Hypothalamus (tissue), 51 donors: ENCODE measurements around the gene ABCA13.
"Not testable (repeated sequence)": the region's sequence is repeated elsewhere in the genome, so short reads cannot be mapped to it uniquely, and the experiment has no call there.

Source experiments
- DNase-seq, 51 donors: peaks; one replicate each; lab custom pipeline; 2025; lab: John Stamatoyannopoulos, UW

ABCA13 gene

GRCh38 chr7:48175019-48175418, 3.8 kb downstream of the ABCA13 start:
- no peak for DNase-seq

DNA sequence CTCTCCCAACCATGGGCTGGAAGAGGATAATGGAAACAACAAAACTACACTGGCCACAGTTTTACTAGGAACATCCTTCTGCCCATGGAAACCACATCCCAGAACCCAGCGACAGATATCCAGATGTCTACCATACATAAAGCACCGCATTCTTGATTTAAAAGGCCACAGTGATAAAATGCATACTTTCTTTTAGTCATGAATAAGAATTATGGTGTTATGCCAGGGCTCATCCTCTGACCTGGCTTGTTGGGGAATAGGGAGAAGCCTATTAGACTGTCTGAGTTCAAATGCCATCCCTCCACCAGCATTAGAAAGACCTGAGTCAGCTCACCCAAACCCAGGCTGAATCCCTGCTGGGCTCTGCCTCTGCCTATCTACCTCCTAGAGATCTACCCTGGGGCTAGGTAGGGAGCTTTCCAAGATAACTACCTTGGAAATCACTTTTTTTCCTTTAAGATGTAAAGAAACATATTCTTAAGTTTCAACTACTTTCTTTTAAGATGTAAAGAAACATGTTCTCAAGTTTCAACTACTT, 5.2 kb downstream of the ABCA13 start:
- no peak for DNase-seq

DNA sequence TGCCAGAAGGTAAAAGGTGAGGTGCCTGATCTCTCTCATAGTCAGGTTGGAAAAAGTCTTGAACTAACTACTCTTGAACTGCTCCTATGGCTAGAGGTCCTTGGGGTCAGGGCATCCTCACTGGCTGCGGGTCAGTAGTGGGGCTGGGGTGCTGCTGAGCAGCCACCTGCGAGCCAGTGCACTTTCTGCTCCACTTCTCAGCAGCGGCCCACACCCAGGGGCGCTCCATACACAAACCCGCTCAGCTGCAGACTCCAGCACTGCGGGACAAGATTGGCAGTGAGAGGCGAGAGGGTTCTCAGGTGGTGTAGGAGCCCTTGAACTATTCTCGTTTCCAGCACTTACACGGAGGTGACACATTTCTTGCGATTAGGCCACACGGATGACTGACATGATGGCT, 6.0 kb downstream of the ABCA13 start:
- DNase-seq = no peak

DNA sequence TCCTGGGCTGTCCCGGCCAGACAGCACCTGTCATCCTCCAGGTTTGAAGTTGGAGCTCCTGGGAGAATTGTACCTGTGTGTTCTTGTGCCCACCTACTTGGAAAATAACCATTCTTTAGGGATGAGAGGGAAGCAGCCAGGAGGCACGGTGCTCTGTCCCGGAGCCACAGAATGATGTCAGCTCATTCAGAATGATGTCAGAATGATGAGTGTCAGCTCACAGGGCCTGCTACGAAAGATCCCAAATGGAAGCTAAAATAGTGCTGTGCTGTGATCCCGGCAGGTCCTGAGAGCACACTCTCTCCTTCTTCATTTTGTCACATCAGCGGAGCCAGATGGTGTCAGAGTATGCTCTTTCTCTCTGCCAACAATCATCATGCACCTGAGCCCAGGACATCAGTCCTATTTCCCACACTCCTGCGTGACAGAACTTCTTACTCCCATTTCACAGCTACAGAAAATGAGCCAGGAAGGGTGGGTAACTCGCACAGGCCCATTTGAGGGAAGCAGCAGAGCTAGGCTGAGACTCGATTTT, 8.3 kb downstream of the ABCA13 start:
- DNase-seq = no peak

- no peak for DNase-seq
Measured at GRCh38 chr7:48180981-48181380, 9.7 kb downstream of the ABCA13 start.

- no peak for DNase-seq
Measured at GRCh38 chr7:48182718-48183369, 11.6 kb downstream of the ABCA13 start.

GRCh38 chr7:48183370-48183743, 12.1 kb downstream of the ABCA13 start:
- no peak for DNase-seq

DNA sequence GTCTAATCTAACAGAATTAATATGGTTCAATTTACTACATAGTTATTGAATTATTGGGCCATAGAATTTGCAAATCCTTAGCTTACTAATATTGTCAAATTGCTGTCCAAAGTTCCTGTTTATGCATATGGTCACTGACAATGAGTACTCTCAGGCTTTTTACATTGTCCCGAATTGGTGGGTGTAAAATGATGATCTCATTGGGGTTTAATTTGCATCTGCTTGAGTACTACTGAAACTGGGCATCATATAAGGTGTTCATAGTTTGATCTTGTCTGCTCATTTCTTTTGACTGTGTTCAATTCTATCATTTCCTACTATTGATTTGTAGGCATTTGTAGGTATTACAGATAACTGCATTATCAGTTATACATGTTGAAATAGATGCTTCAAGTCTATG, 12.7 kb downstream of the ABCA13 start:
- no peak for DNase-seq

- no peak for DNase-seq
Measured at GRCh38 chr7:48188776-48189520, 17.7 kb downstream of the ABCA13 start.

- no peak for DNase-seq
Measured at GRCh38 chr7:48192996-48193395, 21.7 kb downstream of the ABCA13 start.

DNA sequence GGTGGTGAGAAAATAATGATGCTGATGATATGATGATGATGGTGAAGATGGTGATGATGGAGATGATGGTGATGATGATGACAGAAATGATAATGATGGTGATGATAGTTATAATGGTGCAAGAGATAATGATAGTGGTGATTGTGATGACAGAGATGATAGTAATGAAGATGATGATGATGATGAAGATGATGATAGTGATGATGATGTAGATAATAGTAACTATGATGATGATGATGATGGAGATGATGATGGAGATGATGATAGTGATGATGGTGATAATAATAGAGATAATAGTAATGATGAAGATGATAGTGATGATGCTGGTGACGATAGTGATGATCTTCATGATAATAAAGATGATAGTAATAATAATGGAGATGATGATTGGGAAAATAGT, 22.2 kb downstream of the ABCA13 start:
- DNase-seq = no peak

DNA sequence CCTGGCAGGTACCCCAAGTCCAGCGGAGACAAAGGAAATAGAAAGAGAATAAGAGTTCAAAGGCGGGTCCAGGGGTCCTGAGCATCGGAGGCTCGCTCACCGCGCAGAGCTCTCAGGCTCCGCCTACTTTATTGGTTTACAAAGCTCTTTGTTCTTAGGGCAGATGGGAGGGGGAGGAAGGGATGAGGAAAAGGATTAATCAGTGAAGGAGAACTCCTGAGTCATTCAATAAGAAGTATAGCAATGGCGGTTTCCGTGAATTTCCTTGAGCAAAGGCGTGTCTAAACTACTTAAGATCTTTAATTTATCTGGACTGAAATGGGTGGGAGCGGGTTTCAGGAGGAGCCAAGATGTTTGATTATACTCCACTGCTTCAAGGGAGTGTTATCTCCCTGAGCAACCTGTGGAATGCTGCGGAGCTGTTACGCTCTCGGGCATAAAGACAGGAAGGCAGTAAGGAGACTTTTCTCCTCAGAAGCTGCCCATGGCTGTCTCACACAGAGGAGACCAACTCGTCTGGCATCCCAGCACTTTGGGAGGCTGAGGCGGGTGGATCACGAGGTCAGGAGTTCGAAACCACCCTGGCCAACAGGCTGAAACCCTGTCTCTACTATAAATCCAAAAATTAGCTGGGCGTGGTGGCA, 29.8 kb downstream of the ABCA13 start:
- not testable (repeated sequence) for DNase-seq

GRCh38 chr7:48202916-48203315, 31.7 kb downstream of the ABCA13 start:
- not testable (repeated sequence) for DNase-seq

- DNase-seq = no peak
Measured at GRCh38 chr7:48207155-48207675, 36.0 kb downstream of the ABCA13 start.

GRCh38 chr7:48209004-48209600, 37.8 kb downstream of the ABCA13 start:
- DNase-seq = no peak

DNA sequence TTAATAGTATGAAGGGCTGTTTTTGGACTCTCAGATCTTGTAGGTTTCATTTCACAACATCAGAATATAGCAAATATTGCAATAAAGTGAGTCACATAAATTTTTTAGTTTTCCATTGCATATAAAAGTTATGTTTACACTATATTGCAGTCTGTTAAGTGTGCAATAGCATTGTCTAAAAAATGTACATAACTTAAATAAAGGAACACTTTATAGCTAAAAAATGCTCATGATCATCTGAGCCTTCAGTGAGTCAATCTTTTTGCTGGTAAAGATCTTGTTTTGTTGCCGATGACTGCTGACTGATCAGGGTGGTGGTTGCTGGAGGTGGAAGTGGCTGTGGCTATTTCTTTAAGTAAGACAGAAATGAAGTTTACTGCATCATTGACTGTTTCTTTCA, 42.0 kb downstream of the ABCA13 start:
- no peak for DNase-seq

GRCh38 chr7:48217266-48217665, 46.0 kb downstream of the ABCA13 start:
- no peak for DNase-seq

DNA sequence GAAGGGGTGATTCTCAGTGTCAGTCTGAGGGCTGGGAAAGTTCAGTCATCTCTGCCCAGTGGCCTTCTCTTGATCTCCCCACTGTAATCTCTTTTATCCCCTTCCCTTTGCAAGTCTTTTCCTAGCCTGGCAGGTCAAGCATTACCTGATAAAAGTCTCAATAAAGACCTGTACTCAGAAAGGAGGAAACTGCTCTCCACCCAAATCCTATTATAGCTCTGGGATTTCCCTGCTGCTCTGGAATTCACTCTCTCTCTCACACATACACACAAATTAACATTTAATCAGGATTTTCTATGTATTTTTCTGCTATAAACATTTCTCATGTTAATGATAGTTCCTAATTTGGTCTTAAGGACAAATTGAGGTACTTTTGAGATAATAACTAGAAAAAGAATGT, 46.5 kb downstream of the ABCA13 start:
- no peak for DNase-seq

- no peak for DNase-seq
Measured at GRCh38 chr7:48224042-48224441, 52.8 kb downstream of the ABCA13 start.

GRCh38 chr7:48225101-48225500, 53.8 kb downstream of the ABCA13 start:
- DNase-seq = no peak

- no peak for DNase-seq
Measured at GRCh38 chr7:48237354-48237753, 66.1 kb downstream of the ABCA13 start.
